ENCODE data around the gene SLC9A3.
"Not testable (repeated sequence)": the region's sequence is repeated elsewhere in the genome, so short reads cannot be mapped to it uniquely, and the experiment has no call there.

Gene SLC9A3

DNA sequence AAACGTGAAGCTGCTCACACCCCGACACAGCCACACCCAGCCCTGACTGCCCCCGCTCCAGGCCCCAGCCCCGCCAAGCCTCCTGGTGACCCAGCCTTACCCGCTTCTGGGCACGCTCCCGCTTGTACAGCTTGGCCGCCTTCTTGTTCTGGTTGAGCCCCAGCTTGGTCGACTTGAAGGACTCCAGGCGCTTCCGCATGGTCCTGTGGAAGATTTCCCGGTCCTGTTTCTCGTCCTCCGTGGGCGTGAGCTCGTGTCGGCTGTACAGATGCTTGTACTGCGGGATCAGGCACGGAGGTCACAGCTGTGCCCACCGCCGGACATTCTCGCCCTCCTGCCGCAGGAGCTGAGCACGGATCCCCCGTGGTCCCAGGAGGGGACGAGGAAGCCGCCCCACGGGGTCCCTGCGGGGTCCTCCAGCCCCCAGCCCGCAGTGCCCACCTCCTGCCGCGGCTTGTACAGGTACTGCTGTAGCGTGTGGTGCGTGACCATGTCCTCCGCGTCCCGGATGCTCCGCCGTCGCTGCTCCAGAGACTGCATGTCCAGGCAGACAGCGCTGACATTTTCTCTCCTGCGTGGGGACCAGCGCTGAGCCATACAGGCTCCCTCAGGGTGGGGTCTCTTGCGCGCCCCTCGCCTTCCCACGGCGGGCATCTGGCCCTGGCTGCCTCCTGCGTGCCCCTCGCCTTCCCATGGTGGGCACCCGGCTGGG is 48.0 kb downstream of the SLC9A3 start:
- no peak for DNase-seq

DNA sequence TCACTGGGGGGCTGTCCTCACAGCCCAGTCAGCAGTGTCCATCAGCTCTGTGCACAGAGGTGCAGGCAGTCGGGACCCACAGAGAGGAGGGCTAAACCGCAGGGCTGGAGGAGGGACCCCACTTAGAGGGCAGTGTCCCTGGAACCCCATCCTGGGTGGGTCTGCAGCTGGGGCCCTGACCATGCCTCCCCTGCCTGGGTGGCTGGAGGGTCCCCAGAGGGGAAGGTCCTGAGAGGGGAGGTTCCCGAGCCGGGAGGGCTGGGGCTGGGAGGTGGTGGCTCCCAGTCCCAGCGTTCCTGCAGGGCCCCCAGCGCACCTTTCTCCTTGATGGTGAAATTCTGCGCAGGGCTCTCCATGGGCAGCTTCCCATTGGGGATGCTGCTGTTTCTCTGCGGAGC is 48.5 kb downstream of the SLC9A3 start:
- DNase-seq = no peak

DNA sequence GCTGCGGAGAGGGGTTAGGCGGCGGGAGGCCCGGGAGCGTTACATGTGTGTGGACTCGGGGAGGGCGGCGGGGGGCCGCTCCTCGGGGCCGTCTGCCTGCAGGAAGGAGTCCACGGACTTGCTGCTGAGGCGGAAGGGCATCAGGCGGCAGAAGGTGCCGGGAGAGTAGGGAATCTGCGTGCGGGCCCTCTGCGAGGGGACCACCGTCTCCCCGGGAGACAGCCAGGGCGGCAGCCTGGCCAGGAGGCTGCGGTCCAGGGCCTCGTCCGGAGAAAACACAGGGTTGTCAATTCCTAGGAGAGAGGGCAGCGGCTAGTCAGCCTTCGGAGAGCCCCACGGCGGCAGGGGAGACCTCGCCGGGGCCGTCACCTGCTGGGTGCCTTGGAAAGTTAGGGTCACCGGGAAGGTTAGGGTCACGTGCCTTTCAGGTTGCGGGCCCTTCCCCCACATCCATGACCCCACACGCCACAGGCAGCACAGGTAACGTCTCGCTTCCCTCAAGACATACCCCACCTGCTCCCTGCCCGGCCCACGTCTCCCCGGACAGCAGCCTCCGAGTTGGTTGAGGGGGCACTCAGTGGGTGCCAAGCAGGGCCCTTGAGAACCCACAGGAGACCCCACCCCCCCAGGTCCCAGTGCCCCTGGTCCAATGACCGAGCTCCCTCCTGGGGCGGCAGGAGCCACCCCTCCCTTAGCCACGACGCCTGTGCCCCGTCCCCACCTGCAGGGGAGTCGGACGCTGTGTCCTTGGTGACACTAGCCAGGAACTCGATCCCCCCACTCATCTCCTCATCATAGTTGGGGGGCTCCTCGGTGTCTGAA is 49.2 kb downstream of the SLC9A3 start:
- DNase-seq = no peak

DNA sequence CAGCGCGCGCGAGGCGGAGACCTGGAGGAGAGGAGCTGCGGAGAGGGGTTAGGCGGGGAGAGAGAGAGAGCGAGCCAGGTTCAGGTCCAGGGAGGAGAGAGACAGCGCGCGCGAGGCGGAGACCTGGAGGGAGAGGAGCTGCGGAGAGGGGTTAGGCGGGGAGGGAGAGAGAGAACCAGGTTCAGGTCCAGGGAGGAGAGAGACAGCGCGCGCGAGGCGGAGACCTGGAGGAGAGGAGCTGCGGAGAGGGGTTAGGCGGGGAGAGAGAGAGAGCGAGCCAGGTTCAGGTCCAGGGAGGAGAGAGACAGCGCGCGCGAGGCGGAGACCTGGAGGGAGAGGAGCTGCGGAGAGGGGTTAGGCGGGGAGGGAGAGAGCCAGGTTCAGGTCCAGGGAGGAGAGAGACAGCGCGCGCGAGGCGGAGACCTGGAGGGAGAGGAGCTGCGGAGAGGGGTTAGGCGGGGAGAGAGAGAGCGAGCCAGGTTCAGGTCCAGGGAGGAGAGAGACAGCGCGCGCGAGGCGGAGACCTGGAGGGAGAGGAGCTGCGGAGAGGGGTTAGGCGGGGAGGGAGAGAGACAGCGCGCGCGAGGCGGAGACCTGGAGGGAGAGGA is 49.9 kb downstream of the SLC9A3 start:
- not testable (repeated sequence) for DNase-seq

DNA sequence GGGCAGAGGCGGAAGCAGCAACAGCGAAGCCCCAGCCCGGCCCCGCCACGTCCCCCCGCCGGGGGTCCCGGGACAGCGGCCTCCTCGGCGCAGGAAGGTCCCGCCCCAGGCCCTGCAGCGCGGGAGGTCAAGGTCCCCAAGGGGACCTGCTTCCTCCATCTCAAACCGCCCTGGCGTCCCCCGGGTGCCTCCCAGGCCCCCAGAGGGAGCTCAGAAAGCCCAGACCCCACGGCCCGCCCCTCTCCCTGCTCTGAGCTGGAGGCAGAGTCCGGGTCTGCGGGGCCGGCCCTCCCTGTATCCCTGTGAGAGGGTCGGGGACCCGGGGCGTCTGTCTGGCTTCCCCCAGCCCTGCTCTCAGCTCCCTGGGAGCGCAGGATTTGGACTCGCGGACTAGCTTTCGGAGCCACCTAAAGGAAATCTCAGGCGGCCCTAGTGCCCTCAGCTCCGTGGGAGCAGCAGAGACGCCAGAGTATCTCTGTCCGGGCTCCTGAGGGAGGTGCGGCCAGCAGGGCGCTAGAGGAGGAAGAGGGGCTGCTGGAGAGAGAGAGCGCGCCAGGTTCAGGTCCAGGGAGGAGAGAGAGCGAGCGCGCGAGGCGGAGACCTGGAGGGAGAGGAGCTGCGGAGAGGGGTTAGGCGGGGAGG is 50.6 kb downstream of the SLC9A3 start:
- peak; percentile 84 for DNase-seq

DNA sequence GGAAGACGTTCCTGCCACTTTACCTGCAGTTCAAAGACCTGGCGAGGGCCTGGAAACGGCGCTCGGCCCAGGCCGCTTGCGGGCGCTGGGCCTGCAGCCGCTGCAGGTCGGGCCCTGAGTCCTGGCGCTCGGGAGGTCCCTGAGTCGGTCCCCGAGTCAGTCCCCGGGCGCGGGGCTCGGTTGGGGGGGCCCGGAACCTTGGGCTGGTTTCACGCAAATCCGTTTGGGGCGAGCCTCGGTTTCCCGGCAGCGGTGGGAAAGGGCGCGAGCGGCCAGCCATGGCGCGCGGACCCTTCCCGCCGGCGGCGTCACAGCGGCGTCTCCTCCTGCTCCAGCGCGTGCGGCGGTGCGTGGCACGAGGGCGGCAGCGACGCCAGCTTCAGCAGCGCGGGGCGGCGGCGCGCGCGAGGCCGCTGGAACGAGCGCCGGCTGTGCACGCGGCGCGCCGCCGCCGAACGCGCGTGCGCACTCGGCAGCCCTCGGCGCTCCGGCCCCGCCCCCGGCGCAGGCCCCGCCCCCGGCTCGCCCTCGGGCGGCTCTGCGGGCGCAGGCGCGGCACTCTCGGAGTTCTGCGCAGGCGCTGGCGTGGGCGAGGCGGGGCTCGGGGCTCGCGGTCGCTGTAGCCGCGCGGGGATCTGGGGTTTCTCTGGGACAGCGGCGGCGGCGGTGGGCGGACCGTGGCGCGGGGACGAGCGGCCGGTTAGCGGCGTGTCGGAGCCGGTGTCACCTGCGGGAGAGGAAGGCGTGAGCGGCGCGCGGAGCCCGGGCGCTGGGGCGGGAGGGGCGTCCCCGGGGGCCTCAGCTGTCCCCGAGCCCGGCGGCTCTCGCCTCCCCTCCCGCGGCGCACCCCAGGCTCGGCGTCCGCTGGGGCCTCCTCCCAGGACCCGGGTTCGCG is 51.3 kb downstream of the SLC9A3 start:
- DNase-seq = peak; percentile 87

DNA sequence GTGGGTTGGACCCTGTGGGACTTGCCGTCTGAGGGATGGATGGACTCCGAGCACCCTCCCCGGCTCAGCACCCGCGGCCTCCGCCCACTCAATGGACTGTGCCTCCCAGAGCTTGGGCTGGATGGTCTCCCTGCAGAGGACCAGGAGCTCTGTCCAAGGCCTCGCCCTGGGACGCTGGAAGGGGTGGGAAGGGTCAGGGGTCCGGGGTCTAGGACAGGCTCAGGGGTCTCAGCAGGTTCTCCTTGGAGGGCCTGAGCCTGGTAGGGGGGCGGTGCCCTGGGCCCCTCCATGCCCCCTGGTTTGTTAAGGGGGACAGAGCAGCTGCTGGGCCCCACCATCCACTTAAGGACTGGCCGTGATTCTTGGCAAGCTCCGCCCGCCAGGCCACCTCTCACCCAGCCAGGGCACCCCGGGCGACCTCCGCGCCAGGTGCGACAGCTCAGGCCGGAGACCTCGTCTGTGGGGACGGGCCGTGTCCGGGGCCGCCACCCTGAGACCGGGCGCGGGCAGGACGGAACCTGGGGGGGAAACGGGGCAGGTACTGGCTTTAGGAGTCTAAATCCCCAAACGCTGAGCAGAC is 52.1 kb downstream of the SLC9A3 start:
- DNase-seq = no peak

DNA sequence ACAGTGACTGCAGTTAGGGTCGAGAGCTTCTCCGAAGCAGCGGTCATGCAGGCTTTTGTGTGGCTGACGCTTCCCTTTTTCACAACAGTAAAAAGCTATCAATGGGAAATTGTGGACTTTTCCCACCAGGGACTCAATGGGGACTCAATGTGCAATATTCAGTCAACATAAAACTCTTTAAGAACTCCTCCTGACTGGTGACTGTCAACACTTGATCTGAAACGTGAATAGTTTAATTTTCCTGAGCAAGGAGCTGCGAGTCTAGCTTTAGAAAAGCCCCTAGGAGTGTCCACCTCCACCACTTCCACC is 52.5 kb downstream of the SLC9A3 start:
- DNase-seq = no peak

DNA sequence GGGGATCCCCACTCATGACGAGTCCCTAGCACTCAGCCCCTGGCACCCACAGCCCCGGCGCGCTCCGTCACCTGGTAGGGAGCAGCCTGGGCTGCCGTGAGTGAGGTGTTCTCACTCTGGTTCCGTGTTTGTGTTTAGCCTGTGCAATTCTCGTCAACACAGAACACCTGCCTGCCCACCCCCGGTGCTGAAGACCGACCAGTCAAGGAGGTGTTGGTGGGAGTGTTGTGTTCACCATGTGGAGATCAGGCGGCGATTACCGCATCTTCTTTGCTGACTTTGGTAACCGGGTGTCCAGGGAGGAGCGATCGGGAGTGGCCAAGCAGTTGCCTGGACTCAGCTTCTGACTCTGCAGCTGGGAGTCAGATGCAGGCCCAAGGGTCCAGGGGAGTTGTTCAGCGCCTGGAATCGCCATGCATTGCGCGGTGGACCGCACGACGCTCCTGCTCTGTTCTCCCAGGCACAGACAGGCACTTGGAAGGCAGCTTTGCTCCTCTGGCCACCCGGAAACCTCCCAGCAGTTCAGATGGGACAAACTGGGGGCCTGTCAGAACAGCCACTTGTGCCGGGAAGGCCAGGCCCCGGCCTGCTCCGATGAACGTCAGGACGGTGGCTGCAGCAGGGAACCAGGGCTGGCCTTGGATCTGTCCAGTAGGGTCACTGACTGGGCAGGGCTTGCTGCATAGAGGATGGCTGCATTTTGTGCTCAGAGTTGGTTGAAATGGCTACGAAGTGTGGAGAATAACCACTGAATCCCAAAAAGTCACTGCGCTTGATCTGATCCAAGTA is 53.1 kb downstream of the SLC9A3 start:
- no peak for DNase-seq

DNA sequence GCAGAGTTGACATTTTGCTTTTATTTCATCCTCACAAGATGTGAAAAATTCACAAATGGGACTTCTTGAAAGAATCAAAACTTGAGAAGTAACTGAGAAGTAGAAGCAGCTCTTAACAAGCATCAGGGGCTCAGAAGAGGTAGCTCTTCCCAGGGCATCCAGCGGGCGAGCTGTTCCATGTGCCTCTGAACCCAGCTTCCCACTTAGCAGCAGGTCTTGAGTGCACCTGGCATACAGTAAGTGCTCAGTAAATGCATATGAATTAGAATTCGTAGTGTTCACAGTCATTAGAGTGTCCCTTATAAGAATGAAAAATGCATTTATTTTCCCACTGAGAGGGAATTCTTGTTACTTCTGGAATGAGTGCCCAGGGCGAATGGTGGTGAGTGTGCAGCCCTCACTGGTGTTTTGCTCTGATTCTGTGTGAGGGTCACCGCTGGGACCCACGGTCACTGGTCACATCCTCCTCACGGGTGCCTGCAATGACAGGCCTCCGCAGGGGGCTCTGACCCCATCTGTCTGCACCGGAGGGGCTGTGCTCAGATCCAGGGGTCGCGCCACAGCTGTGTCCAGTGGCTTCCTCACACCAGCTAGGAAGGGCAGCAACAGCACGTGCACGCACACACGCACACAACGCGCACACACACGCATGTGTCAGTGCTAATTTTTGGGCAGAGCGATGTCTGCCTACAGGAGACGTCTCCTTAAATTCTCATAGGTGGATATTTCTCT is 54.3 kb downstream of the SLC9A3 start:
- no peak for DNase-seq

DNA sequence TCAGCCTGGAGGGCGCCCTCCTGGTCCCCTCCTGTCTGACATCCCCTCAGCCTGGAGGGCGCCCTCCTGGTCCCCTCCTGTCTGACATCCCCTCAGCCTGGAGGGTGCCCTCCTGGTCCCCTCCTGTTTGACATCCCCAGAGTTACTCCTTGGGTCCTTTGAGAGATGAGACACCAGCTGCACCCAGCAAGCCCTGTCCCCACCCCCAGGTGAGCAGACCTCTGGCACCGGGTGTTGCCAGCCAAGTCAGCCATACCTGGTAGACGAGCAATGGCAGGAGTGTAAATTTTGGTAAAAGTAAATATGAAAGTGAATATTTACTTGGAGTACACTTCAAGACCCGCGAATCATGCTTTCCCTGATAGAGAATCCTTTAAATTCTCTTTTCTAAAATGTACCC is 55.8 kb downstream of the SLC9A3 start:
- DNase-seq = no peak

DNA sequence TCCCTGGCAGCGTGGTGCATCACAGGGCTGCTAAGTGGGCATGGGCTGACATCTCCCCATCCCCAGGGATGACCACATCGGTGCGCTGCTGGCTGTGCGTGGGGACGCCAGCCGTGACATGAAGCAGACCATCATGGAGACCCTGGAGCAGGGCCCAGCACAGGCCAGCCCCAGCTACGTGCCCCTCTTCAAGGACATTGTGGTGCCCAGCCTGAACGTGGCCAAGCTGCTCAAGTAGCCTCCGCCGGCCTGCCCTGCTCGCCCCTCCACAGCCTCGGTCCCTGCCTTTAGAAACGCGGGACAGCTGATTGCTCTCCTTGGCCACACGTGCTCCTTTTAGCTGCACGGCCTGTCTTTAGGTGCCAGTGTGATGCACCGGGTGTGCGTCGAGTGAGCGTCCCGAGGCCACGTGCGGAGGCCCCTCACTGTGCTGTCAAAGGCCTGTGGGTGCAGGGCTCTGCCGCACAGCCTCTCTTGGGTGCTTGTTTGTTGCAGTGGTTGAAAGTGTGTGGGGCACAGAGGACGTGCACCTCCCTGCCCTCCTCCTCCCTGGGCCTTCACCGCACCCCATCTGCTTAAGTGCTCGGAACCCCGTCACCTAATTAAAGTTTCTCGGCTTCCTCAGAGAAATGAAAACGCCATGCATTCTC is 57.5 kb downstream of the SLC9A3 start:
- no peak for DNase-seq

DNA sequence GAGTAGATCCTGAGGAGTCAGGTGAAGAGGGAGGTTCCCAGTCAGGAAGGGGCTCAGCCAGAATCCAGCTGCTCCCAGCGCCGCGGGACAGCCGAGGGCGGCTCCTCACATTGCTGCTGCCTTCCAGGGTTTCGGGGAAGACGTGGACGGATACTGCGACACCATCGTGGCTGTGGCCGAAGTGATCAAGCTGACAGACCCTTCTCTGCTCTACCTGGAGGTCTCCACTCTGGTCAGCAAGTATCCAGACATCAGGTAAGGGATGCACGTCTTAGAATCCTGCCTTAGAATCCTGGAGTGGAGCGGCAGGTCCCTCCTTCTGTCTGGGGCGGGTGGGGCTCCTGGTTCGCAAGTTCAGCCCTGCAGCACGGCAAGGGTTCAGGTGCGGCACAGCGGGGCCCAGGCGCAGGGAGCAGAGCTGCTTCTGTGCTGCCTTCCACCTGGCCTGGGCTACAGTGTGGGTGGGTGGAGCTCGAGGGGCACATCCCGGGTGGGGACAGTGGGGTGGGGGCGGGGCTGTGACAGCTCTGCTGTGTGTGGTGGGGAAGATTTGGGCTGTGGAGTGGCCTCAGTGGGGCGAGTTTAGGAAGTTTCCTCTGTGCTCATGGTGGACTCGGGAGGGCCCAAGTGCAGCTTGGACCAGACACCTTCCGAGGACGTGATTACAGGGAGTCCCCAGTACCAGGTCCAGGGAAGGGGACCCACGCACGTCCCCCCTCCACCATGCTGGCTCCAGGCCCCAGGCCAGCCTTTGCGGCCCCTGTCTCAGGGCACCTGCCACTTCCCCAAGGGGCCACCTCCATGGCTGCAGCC is 58.5 kb downstream of the SLC9A3 start:
- DNase-seq = no peak

DNA sequence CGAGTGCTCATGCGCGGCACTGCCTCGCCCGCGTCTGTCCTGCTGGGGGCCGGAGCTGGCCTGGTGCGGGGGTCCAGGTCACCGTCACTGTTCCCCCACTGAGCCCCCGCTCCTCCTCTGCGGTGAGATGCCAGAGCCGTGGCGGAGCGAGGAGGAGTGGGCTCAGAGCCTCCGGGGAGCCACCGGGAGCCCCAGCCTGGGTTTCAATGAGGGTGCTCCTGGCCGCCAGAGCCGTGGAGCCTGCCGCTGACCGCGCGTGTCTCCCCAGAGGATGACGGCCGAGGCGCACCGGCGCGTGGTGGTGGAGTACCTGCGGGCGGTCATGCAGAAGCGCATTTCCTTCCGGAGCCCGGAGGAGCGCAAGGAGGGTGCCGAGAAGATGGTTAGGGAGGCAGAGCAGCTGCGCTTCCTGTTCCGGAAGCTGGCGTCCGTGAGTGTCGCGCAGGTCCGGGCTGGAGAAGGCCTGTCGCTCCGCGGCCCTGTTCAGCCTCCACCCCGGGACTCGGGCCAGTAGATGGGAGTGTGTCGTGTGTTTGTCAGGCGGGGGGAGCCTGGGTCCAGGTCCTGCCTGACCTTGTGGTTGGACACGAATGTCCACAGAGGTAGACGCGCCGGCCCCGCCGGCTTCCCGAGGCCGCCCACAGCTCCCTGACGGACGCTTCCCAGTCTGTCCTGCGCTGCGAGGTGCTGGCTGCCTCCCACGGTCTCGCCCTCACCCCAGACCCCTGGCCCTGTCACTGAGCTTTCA is 59.2 kb downstream of the SLC9A3 start:
- DNase-seq = no peak

DNA sequence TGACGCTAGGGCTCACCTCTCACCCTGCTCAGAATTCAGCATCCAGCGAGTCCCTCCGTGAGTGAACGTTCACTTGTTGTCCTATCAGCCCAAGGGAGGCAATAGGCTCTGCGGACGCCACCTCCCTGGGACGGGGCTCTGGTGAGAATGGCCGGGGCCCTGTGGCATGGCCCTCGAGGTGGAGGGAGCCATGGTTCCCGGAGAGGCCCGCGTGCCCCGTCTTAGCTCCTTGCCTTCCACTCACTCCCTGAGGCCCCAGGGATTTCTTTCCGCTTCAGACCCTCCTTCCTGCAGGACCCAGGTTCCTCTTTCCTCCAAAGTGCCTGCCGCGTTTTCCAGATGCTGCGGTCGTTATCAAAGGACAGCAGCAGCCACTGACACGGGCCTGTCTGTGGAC is 59.8 kb downstream of the SLC9A3 start:
- DNase-seq = no peak

DNA sequence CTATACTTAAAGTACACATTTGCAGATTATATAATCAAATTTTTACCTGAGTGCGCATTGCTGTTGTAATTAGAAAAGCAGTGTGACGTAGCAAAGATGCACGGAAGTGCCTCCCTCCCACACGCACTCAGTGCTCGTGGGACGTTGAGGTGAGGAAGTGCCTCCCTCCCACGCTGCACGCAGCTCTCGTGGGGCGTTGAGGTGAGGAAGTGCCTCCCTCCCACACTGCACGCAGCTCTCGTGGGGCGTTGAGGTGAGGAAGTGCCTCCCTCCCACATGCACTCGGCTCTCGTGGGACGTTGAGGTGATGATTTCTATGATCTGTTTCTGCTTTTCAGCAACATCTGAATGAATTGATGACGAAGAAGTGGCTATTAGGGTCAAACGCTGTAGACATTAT is 60.3 kb downstream of the SLC9A3 start:
- no peak for DNase-seq

DNA sequence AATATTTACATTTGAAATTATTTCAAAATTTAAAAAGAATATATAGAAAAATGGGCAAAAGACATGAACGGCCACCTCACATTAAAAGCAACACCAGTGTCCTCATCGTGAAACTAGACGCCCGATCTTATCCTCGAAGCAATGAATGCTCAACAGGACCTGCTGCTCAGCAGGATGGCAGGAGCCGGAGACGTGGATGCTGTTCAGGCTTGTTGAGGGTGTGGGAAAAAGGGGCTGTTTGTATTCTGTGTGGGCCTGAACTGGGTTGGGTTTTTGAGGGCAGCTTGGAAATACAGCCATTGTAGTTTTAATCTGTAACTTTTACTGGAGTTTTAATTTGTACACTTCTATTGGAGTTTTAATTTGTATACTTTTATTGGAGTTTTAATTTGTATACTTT is 60.9 kb downstream of the SLC9A3 start:
- DNase-seq = no peak

DNA sequence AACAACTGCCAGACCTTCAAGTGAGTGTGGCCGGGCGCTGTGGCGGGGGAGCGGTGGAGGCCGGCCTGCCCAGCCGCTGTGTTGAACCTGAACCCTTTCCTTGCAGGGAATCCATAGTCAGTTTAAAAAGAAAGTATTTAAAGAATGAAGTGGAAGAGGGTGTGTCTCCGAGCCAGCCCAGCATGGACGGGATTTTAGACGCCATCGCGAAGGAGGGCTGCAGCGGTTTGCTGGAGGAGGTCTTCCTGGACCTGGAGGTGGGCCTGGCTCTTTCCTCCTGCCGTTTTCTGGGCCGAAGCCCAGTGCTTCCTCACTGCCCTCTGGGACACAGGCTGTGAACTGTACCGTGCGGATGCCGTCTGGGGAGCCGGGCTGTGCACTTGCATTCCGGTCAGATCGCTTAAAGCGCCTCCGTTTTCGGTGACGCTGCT is 62.2 kb downstream of the SLC9A3 start:
- no peak for DNase-seq

Data from right kidney (tissue), 1 donor.